IMR-90 (cell line): ENCODE results near the gene PSMD9. TPM values are rescaled to one million over a fixed set of nuclear protein-coding genes. Genes with fewer than 3 reads are reported as not detected.

Experiments
- ATAC-seq: fragments of 200-7000 bp; cut with Tn5 transposase; 2 replicates; pipeline ENCODE4 v1.9.1; 2020; ENCODE audit warnings: low read depth, mild to moderate bottlenecking, moderate library complexity
- BruUV-seq: library from RNA; stranded (reverse); fragments of 400-500 nt; replicated peaks from 2 replicates; lab custom pipeline; 2021; lab: Mats Ljungman, UMichigan
- CTCF ChIA-PET: fragments of 300-600 bp; formaldehyde crosslinking; extraction: SDS; loops from one replicate; lab custom pipeline; 2021; ENCODE audit warnings: antibody characterized with exemption; lab: Yijun Ruan, JAX
- POLR2A ChIA-PET: fragments of 300-600 bp; sonication (Branson Sonifier 250); formaldehyde crosslinking; loops from one replicate; lab custom pipeline; 2022; ENCODE audit warnings: antibody characterized with exemption; ENCODE audit not compliant: unreplicated experiment; lab: Charles Lee
- DNase-seq: peaks from one replicate; pipeline ENCODE4 v3.0.0; 2013
- H2AFZ ChIP-seq: replicated peaks from 2 replicates; pipeline ENCODE3; 2013; ENCODE audit warnings: low read length, mild to moderate bottlenecking; ENCODE audit not compliant: poor library complexity
- H2AK5ac ChIP-seq: 2 replicates; pipeline ENCODE4 v1.6.1; 2013; ENCODE audit warnings: low read depth, low read length, inconsistent platforms
- H2AK9ac ChIP-seq: replicated peaks from 2 replicates; pipeline ENCODE3; 2013; ENCODE audit warnings: mild to moderate bottlenecking, low read depth, low read length, moderate library complexity; ENCODE audit not compliant: poor library complexity
- H2BK120ac ChIP-seq: 2 replicates; pipeline ENCODE4 v1.6.1; 2013; ENCODE audit warnings: low read depth, low read length, inconsistent platforms
- H2BK15ac ChIP-seq: 3 replicates; pipeline ENCODE4 v1.6.1; 2013; ENCODE audit warnings: low read depth, low read length, inconsistent platforms
- H2BK20ac ChIP-seq: 2 replicates; pipeline ENCODE4 v1.6.1; 2013; ENCODE audit warnings: low read depth, mild to moderate bottlenecking, inconsistent platforms, low read length, moderate library complexity
- H2BK5ac ChIP-seq: 2 replicates; pipeline ENCODE4 v1.6.1; 2013; ENCODE audit warnings: mild to moderate bottlenecking, low read depth, low read length, inconsistent platforms; ENCODE audit not compliant: poor library complexity, severe bottlenecking
- H3K14ac ChIP-seq: replicated peaks from 2 replicates; pipeline ENCODE4 v1.6.1; 2013; ENCODE audit warnings: low read depth, low read length, inconsistent platforms
- H3K18ac ChIP-seq: 2 replicates; pipeline ENCODE4 v1.6.1; 2013; ENCODE audit warnings: low read depth, low read length, control low read depth
- H3K23ac ChIP-seq: 2 replicates; pipeline ENCODE4 v1.6.1; 2013; ENCODE audit warnings: low read depth, low read length, inconsistent platforms
- H3K27ac ChIP-seq: 2 replicates; pipeline ENCODE4 v1.5.1; 2013; ENCODE audit warnings: mild to moderate bottlenecking, control low read depth, low read length; ENCODE audit not compliant: insufficient read depth
- H3K27me3 ChIP-seq: 2 replicates; pipeline ENCODE4 v1.6.1; 2013; ENCODE audit warnings: low read length; ENCODE audit not compliant: control insufficient read depth, insufficient read depth
- H3K36me3 ChIP-seq: 2 replicates; pipeline ENCODE4 v1.6.1; 2013; ENCODE audit warnings: low read length, mixed read lengths; ENCODE audit not compliant: control insufficient read depth, insufficient read depth
- H3K4ac ChIP-seq: 2 replicates; pipeline ENCODE4 v1.6.1; 2013; ENCODE audit warnings: low read depth, low read length, inconsistent platforms
- H3K4me1 ChIP-seq: 2 replicates; pipeline ENCODE4 v1.6.1; 2013; ENCODE audit warnings: low read length, mixed read lengths; ENCODE audit not compliant: control insufficient read depth, insufficient read depth
- H3K4me2 ChIP-seq: 2 replicates; pipeline ENCODE4 v1.6.1; 2013; ENCODE audit warnings: low read depth, mild to moderate bottlenecking, control low read depth, low read length, moderate library complexity
- H3K4me3 ChIP-seq: 2 replicates; pipeline ENCODE4 v1.5.1; 2013; ENCODE audit warnings: low read depth, mild to moderate bottlenecking, control low read depth, low read length, moderate library complexity; ENCODE audit not compliant: insufficient read depth
- H3K56ac ChIP-seq: 2 replicates; pipeline ENCODE4 v1.6.1; 2013; ENCODE audit warnings: low read length, inconsistent platforms; ENCODE audit not compliant: insufficient read depth; ENCODE audit errors: extremely low read depth
- H3K79me1 ChIP-seq, 2 experiments: 2 replicates each; pipeline ENCODE4 v1.6.1; 2013; ENCODE audit warnings: low read length in 2 of 2, inconsistent platforms in 1 of 2, low read depth in 1 of 2
- H3K9ac ChIP-seq: 2 replicates; pipeline ENCODE4 v1.6.1; 2013; ENCODE audit warnings: low read depth, low read length, control low read depth
- H3K9me1 ChIP-seq: 2 replicates; pipeline ENCODE4 v1.6.1; 2013; ENCODE audit warnings: low read length, inconsistent platforms; ENCODE audit not compliant: insufficient read depth
- H3K9me3 ChIP-seq: 2 replicates; pipeline ENCODE4 v1.6.1; 2013; ENCODE audit warnings: low read length; ENCODE audit not compliant: control insufficient read depth, insufficient read depth
- H4K20me1 ChIP-seq: 2 replicates; pipeline ENCODE4 v1.6.1; 2013; ENCODE audit warnings: low read length, inconsistent platforms; ENCODE audit not compliant: insufficient read depth
- H4K5ac ChIP-seq: 2 replicates; pipeline ENCODE4 v1.6.1; 2013; ENCODE audit warnings: mild to moderate bottlenecking, low read depth, low read length, control low read depth
- H4K8ac ChIP-seq, 2 experiments: 2 replicates each; pipeline ENCODE4 v1.6.1; 2013; ENCODE audit warnings: low read depth in 2 of 2, low read length in 2 of 2, control low read depth in 1 of 2, inconsistent platforms in 1 of 2
- H4K91ac ChIP-seq: 2 replicates; pipeline ENCODE4 v1.6.1; 2013; ENCODE audit warnings: low read depth, low read length, inconsistent platforms; ENCODE audit not compliant: insufficient read depth
- CEBPB ChIP-seq: IDR thresholded peaks from 2 replicates; pipeline ENCODE4 v1.6.1; 2012; ENCODE audit warnings: low read depth, low read length, improper control_type of control experiment
- NFE2L2 ChIP-seq: fragments of 150-350 bp; IDR thresholded peaks from 2 replicates; pipeline ENCODE4 v1.6.1; 2016; ENCODE audit warnings: low read depth, mild to moderate bottlenecking, low read length
- WGBS, 2 experiments: methylation state at CpG; one replicate each; pipeline versions ENCODE4 v1.1.5 to v1.1.7; 2013; ENCODE audit warnings: missing lambda C conversion rate in 2 of 2; ENCODE audit not compliant: insufficient read length in 1 of 2; ENCODE audit errors: extremely low coverage in 2 of 2; 5-methylcytosine and 5-hydroxymethylcytosine counted together
- dilution Hi-C: fragments of 300-500 bp; cut with HindIII; formaldehyde crosslinking; loops from one replicate; pipeline ENCODE4 v1.14.3; 2018; ENCODE audit warnings: low sequenced_read_pairs; ENCODE audit not compliant: unreplicated experiment
- in situ Hi-C: fragments of 300-500 bp; cut with MboI; formaldehyde crosslinking; loops from 3 replicates; pipeline ENCODE4 v1.14.3; 2019; ENCODE audit warnings: low sequenced_read_pairs, inconsistent platforms, mixed read lengths
- intact Hi-C: fragments of 100-400 bp; cut with micrococcal nuclease; formaldehyde crosslinking; loops from 2 replicates; pipeline ENCODE4 v1.10.0; 2022
- polyA plus RNA-seq, 3 experiments: library from polyadenylated mRNA; depleted of rRNA; stranded (reverse); fragments of >200 nt; gene quantifications; 2 replicates each; pipeline ENCODE4 v1.2.3, GENCODE V29; 2012; ENCODE audit warnings: low replicate concordance in 1 of 3
- total RNA-seq: library from RNA; depleted of rRNA; stranded (reverse); fragments of >200 nt; gene quantifications from 2 replicates; pipeline ENCODE4 v1.2.3, GENCODE V29; 2012

Gene PSMD9
- total and polyA plus RNA-seq, 2 of the 4 experiments (the other 2 are of a cell fraction) = 135 to 142 TPM

GRCh38 chr12:121930862-121931261 lies 42.3 kb downstream of the PSMD9 start:
- H4K91ac ChIP-seq = no peak overlapping the region
- 0 out of 4 replicates have a peak, but pooled peaks cover 0 to 7% of the 10 kb centered on the region in 2 experiments for H3K79me1 ChIP-seq
- ChIA-PET POLR2A (no interaction called here), CTCF (no interaction called here)
- no peaks in the 10 kb centered on the region for H3K9me3 ChIP-seq
- no peak overlapping the region for H2AK5ac ChIP-seq
- no peak overlapping the region for H4K5ac ChIP-seq
- H2BK20ac ChIP-seq = no peak overlapping the region
- H3K4me1 ChIP-seq = peaks cover 10% of the 10 kb centered on the region
- no peak overlapping the region for H3K4ac ChIP-seq
- H3K18ac ChIP-seq = no peak overlapping the region
- no peaks in the 10 kb centered on the region for H3K27me3 ChIP-seq
- H3K36me3 ChIP-seq = peaks cover 2% of the 10 kb centered on the region; the same call in 1 of the 2 replicates
- H4K20me1 ChIP-seq = no peaks in the 10 kb centered on the region
- no peak for TF ChIP-seq NFE2L2
- peak; percentile 64 for TF ChIP-seq CEBPB
- no peak overlapping the region for H2AFZ ChIP-seq
- H3K4me3 ChIP-seq = no peak overlapping the region
- no peak overlapping the region for H2BK15ac ChIP-seq
- no peak for DNase-seq
- no CpG with 5 or more reads among the region's 4 CpGs for WGBS, 2 experiments
- peaks cover 15% of the 10 kb centered on the region for H3K9me1 ChIP-seq
- dilution Hi-C loops = no loop called here
- no peak overlapping the region for H3K9ac ChIP-seq
- H2BK5ac ChIP-seq = no peak overlapping the region
- no peak overlapping the region for H3K14ac ChIP-seq
- in situ Hi-C loops = no loop called here
- H2BK120ac ChIP-seq = no peak overlapping the region
- no peak overlapping the region for H3K56ac ChIP-seq
- H3K27ac ChIP-seq = no peak overlapping the region
- no peak overlapping the region for H3K23ac ChIP-seq
- no peak for ATAC-seq
- BruUV-seq = no TSS peak
- no peak overlapping the region for H2AK9ac ChIP-seq
- H4K8ac ChIP-seq = no peak overlapping the region
- intact Hi-C loops = no loop called here
- H3K4me2 ChIP-seq = no peak overlapping the region
